Nephron progenitor cell (in vitro differentiated cells): ENCODE results near the gene UBE2J2.

ENCODE experiments used
- DNase-seq: peaks from one replicate; pipeline ENCODE4 v3.0.0; 2021
- H3K27ac Mint-ChIP-seq: 2 replicates; pipeline ENCODE4 v1.8.0; 2021; ENCODE audit warnings: mild to moderate bottlenecking, moderate library complexity, mixed read lengths
- H3K27me3 Mint-ChIP-seq: 2 replicates; pipeline ENCODE4 v1.8.0; 2021; ENCODE audit warnings: mild to moderate bottlenecking, low read depth, mixed read lengths; ENCODE audit not compliant: poor library complexity
- H3K36me3 Mint-ChIP-seq: 2 replicates; pipeline ENCODE4 v1.8.0; 2021; ENCODE audit warnings: low read depth, mixed read lengths
- H3K4me1 Mint-ChIP-seq: 2 replicates; pipeline ENCODE4 v1.8.0; 2021; ENCODE audit warnings: mixed read lengths
- H3K4me3 Mint-ChIP-seq: 2 replicates; pipeline ENCODE4 v1.8.0; 2021; ENCODE audit warnings: mild to moderate bottlenecking, moderate library complexity, mixed read lengths
- H3K9me3 Mint-ChIP-seq: 2 replicates; pipeline ENCODE4 v1.8.0; 2021; ENCODE audit warnings: mild to moderate bottlenecking, moderate library complexity, mixed read lengths
- TF ChIP-seq, protein P1 (sequence below): fragments of 200-600 bp; sonication (generic); IDR thresholded peaks from 2 replicates; pipeline ENCODE4 v1.5.0; 2021; ENCODE audit warnings: antibody characterized with exemption

UBE2J2 gene

DNA sequence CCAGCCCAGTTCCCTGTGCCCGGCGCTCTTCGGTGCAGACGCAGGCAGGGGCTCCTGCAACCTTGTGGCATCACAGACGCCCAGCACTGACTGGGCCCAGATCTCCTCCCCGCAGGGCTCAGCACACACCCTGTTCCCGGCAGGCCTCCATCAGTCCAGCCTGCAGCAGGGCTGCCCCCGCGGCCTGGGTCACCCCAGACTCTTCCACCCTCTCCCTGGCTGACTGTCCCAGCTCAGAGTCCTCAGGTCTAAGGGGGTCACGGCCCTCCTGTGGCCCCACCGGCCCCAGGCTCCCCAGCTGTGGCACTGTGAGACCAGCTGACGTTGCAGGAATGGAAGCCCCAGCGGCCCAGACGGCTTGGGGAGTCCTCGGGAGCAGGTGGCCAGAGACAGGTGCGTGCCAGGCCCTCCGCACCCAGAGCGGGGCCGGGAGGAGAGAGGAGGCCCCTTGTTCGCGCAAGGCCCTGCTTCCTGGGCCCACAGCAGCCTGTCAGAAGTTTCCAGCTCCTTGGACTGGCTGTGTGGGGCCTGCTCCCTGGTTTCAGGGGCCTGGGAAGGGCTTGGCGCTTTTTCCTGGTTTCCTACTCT, 37.4 kb downstream of the UBE2J2 start:
- Mint-ChIP-seq H3K27me3 (no peaks in the 10 kb centered on the region), H3K36me3 (peaks cover 20% of the 10 kb centered on the region), H3K4me1 (peaks cover 39% of the 10 kb centered on the region), H3K9me3 (peaks cover 4% of the 10 kb centered on the region), H3K4me3 (no peak overlapping the region), H3K27ac (no peak overlapping the region)
- TF ChIP-seq, protein P1, sequence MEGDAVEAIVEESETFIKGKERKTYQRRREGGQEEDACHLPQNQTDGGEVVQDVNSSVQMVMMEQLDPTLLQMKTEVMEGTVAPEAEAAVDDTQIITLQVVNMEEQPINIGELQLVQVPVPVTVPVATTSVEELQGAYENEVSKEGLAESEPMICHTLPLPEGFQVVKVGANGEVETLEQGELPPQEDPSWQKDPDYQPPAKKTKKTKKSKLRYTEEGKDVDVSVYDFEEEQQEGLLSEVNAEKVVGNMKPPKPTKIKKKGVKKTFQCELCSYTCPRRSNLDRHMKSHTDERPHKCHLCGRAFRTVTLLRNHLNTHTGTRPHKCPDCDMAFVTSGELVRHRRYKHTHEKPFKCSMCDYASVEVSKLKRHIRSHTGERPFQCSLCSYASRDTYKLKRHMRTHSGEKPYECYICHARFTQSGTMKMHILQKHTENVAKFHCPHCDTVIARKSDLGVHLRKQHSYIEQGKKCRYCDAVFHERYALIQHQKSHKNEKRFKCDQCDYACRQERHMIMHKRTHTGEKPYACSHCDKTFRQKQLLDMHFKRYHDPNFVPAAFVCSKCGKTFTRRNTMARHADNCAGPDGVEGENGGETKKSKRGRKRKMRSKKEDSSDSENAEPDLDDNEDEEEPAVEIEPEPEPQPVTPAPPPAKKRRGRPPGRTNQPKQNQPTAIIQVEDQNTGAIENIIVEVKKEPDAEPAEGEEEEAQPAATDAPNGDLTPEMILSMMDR: no peak
- no peak for DNase-seq

DNA sequence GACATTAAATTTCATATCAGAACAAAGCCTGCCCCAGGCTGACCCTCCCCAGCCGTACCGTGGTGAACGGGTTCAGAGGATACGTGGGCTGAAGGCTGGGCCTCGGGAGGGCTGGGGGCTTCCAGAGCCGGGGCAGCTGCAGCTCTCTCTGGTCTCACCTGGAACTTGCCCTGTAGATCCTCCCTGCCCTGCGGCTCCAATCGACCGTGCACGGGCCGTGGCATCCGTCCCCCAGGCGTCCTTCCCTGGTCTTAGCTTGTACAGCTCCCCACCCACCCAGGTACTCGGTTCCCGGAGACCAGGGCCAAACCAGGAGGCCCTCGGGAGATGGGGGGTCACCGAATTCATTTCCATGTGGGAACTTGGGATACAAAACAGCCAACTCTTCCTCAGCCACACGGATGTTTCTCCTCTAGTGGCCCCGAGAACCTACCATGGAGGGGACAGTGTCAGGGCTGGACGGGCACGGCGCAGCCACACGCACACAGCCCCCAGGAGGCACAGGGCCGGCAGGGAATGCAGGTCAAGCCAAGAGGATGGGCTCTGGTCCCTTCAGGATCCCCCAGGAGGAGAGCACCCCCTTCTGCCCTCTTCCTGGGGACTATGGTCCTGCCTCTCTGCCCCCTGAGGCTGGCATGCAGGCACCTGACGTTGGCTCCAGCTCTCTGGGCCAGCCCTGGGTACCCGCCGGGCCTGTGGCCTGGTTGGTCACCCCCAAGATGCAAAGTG, 38.5 kb downstream of the UBE2J2 start:
- H3K36me3 Mint-ChIP-seq: peaks cover 20% of the 10 kb centered on the region

DNA sequence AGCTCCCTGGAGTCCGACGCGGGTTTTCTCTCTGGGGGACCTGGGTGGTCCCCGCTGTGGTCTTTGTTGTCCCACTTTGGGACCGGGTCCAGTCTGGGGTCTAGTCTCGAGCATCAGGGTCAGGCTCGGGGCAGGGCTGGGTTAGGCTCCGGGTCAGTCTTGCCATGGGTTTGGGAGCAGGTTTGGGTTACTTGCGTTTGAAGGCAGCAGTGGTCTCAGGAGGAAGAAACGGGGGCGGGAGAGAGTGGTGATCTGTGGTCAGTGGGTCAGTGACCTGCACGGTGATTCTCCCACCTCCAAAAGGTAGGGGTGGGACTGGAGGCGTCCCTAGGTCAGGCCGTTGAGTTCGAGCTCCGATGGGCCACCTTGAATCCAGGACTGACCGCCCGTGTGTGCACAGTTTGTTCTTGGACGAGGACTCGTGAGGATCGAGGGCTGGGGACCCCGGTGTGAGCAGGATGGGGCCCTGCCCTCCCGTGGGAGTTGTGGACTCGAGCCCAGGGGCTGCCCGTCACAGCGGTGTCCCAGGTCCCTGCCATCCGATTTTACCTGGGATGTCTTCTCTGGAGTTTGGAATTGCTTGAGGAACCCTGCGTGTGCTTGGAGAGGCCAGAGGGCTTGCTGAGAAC, 39.4 kb downstream of the UBE2J2 start:
- Mint-ChIP-seq H3K9me3 (peaks cover 4% of the 10 kb centered on the region), H3K27me3 (peaks cover 2% of the 10 kb centered on the region), H3K27ac (peak overlapping the region; percentile 83), H3K4me3 (peak overlapping the region; percentile 79), H3K4me1 (peaks cover 57% of the 10 kb centered on the region), H3K36me3 (peaks cover 27% of the 10 kb centered on the region)
- no peak for DNase-seq
- TF ChIP-seq, protein P1: no peak

More for the DNA sequence above, 38.5 kb downstream of the UBE2J2 start:
- Mint-ChIP-seq H3K4me3 (no peak overlapping the region), H3K27ac (no peak overlapping the region), H3K9me3 (peaks cover 4% of the 10 kb centered on the region), H3K27me3 (no peaks in the 10 kb centered on the region), H3K4me1 (peaks cover 49% of the 10 kb centered on the region)
- DNase-seq: no peak
- TF ChIP-seq, protein P1: no peak

DNA sequence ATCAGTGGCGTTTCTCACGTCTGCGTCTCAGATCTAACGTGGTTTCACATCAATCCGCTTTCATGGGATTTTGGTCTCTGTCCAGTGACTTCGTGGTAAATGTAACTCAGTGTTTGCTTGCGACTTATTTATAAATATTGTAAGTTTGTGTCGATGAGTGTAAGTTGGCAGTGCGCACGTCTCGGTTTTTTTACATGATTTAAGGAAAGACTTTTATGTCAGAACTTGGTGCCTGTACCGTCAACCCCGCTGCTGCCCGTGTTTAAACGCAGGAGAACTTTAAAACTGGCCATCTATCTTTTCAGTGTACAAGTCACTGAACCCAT, 40.1 kb downstream of the UBE2J2 start:
- peaks cover 51% of the 10 kb centered on the region for H3K4me1 Mint-ChIP-seq
- DNase-seq: no peak
- H3K27ac Mint-ChIP-seq: no peak overlapping the region
- peaks cover 4% of the 10 kb centered on the region for H3K9me3 Mint-ChIP-seq
- peaks cover 27% of the 10 kb centered on the region for H3K36me3 Mint-ChIP-seq
- peaks cover 2% of the 10 kb centered on the region for H3K27me3 Mint-ChIP-seq
- TF ChIP-seq, protein P1: no peak
- H3K4me3 Mint-ChIP-seq: peak overlapping the region; percentile 79

DNA sequence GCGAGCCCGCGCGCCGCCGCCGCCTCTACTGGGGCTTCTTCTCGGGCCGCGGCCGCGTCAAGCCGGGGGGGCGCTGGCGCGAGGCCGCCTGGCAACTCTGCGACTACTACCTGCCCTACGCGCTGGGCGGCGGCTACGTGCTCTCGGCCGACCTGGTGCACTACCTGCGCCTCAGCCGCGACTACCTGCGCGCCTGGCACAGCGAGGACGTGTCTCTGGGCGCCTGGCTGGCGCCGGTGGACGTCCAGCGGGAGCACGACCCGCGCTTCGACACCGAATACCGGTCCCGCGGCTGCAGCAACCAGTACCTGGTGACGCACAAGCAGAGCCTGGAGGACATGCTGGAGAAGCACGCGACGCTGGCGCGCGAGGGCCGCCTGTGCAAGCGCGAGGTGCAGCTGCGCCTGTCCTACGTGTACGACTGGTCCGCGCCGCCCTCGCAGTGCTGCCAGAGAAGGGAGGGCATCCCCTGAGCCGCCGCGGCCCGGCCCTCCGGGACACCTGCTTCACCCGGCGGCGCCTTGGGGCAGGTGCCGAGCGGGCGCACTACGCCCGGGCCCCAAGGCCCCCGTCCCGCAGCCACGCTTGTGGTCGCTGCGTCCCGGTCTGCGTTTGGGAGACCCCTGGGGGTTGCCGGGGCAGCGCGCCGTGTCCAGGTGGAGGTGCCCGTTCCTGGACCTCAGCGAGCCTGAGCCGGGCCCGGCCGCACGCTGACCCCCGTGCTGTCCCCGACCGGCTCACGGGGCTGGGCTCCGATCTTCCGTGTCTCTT, 40.7 kb downstream of the UBE2J2 start:
- TF ChIP-seq, protein P1: no peak
- no peak for DNase-seq
- Mint-ChIP-seq H3K4me1 (peaks cover 51% of the 10 kb centered on the region), H3K36me3 (peaks cover 27% of the 10 kb centered on the region), H3K4me3 (peak overlapping the region; percentile 79), H3K27me3 (peaks cover 2% of the 10 kb centered on the region), H3K27ac (no peak overlapping the region), H3K9me3 (peaks cover 4% of the 10 kb centered on the region)
